ENCODE results near the gene ADH7. TPM values are rescaled to one million over a fixed set of nuclear protein-coding genes. Genes with fewer than 3 reads are reported as not detected.
A peak's percentile ranks its signal among the peaks of the same experiment; 100 is the strongest.
"Not testable (repeated sequence)": the region's sequence is repeated elsewhere in the genome, so short reads cannot be mapped to it uniquely, and the experiment has no call there.

ADH7 gene
- total RNA-seq, 2 experiments from 2014 or later: not detected

DNA sequence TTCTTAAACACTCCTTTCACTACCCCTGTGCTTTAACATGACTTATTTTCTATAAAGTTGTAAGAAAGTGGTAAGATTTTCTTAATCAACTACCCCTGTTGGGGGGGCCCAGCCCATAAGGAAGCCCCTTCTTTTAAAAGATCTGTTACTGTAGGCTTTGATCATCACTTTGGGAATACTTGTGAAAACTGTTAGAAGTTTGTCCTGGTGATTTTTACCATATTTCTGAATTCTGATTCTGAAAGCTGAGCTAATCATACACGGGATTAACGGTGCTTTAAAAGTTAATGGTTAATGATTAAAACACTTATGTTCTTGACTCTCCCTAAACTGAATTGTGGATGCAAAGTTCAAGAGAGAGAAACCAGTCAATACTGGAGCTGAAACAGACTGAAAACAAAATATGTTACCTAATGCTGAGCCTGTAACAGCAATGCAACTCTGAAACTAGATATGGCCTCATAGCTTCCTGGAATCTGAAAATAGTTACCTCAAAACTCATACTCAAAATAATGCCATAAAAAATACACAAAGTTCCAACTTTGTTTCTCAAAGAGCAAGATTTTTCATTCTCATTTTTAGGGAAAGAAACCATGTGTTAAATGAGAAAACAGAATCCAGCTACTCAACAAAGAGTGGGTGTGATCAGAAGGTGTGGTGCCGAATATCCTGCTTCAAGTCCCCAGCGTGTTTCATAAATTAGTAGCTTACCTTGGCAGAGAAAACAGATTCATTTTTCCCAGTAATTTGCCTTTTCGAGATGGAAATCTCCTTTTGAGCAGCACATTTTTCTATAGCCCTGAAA is 31.6 kb downstream of the ADH7 start:
- no peaks in the 10 kb centered on the region for H3K36me3 Mint-ChIP-seq
- peaks cover 3% of the 10 kb centered on the region for H3K27me3 Mint-ChIP-seq
- peaks cover 21% of the 10 kb centered on the region for H3K4me1 Mint-ChIP-seq
- no peak overlapping the region for H3K4me3 Mint-ChIP-seq
- no peaks in the 10 kb centered on the region for H3K9me3 Mint-ChIP-seq
- peak overlapping the region; percentile 31 for H3K27ac Mint-ChIP-seq
- DNase-seq: no peak

DNA sequence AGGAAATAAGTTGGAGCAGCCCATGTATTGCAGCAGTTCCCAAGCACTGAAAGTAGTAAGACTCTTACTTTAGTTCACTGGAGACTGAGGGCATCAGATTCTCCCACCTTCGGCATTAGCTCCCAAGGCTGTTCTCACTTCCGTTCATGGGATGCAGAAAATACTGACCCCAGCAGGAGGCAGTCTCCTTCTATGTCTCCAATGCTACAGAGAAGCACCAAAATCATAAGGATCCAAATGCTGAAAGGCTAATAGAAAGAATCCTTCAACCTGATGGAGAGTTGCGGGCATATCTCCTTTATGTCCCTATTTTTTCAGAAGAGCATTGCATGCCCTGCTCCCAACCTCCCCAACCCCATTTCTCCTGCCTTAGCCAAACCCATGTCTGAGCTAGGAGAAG is 32.4 kb downstream of the ADH7 start:
- no peak overlapping the region for H3K27ac Mint-ChIP-seq
- no peaks in the 10 kb centered on the region for H3K36me3 Mint-ChIP-seq
- no peaks in the 10 kb centered on the region for H3K9me3 Mint-ChIP-seq
- H3K4me1 Mint-ChIP-seq: peaks cover 21% of the 10 kb centered on the region
- H3K27me3 Mint-ChIP-seq: peaks cover 3% of the 10 kb centered on the region
- H3K4me3 Mint-ChIP-seq: no peak overlapping the region
- no peak for DNase-seq

- H3K27ac Mint-ChIP-seq: no peak overlapping the region
- H3K4me3 Mint-ChIP-seq: no peak overlapping the region
- H3K9me3 Mint-ChIP-seq: no peaks in the 10 kb centered on the region
- DNase-seq: no peak
- peaks cover 6% of the 10 kb centered on the region for H3K27me3 Mint-ChIP-seq
- no peaks in the 10 kb centered on the region for H3K36me3 Mint-ChIP-seq
- H3K4me1 Mint-ChIP-seq: peaks cover 21% of the 10 kb centered on the region
Observed at GRCh38 chr4:99400831-99401230, 34.3 kb downstream of the ADH7 start.

DNA sequence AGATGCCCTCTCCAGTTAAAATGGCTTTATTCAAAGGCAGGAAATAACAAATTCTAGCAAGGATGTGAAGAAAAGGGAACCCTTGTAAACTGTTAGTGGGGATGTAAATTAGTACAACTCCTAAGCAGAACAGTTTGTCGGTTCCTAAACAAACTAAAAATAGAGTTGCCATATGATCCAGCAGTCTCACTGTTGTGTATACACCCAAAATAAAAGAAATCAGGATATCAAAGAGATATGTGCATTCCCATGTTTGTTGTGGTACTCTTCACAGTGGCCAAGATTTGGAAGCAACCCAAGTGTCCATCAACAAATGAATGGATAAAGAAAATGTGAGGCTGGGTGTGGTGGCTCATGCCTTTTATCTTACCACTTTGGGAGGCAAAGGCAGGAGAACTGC is 36.1 kb downstream of the ADH7 start:
- H3K27ac Mint-ChIP-seq: no peak overlapping the region
- H3K9me3 Mint-ChIP-seq: no peaks in the 10 kb centered on the region
- H3K27me3 Mint-ChIP-seq: peaks cover 11% of the 10 kb centered on the region
- H3K4me1 Mint-ChIP-seq: peaks cover 8% of the 10 kb centered on the region
- no peak for DNase-seq
- H3K4me3 Mint-ChIP-seq: no peak overlapping the region
- no peaks in the 10 kb centered on the region for H3K36me3 Mint-ChIP-seq

- no peak overlapping the region for H3K27ac Mint-ChIP-seq
- no peaks in the 10 kb centered on the region for H3K9me3 Mint-ChIP-seq
- no peak overlapping the region for H3K4me3 Mint-ChIP-seq
Observed at GRCh38 chr4:99395595-99396364, 39.4 kb downstream of the ADH7 start.

DNA sequence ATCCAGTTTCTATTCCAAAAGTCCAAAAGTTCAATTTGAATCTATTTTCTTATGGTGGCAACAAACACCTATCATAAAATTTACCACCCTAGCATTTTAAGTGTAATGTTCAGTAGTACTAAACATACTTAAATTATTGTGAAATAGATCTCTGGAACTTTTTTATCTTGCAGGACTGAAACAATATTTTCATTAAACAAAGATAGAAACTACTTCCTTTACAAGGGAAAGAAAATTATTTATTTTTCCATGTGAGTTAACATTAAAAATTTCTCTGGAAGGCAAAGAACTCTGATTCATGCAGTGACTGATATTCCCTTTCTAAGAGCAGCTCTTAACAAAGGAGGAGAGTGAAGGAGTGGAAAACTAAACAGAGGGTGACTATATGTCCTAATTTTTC is 40.2 kb downstream of the ADH7 start:
- no peak overlapping the region for H3K4me3 Mint-ChIP-seq
- DNase-seq: no peak
- H3K27me3 Mint-ChIP-seq: peaks cover 14% of the 10 kb centered on the region
- H3K36me3 Mint-ChIP-seq: no peaks in the 10 kb centered on the region
- no peaks in the 10 kb centered on the region for H3K4me1 Mint-ChIP-seq
- H3K27ac Mint-ChIP-seq: no peak overlapping the region
- H3K9me3 Mint-ChIP-seq: no peaks in the 10 kb centered on the region

More at GRCh38 chr4:99395595-99396364, 39.4 kb downstream of the ADH7 start:
- Mint-ChIP-seq H3K36me3 (no peaks in the 10 kb centered on the region), H3K27me3 (peaks cover 8% of the 10 kb centered on the region), H3K4me1 (no peaks in the 10 kb centered on the region)
- DNase-seq: no peak

DNA sequence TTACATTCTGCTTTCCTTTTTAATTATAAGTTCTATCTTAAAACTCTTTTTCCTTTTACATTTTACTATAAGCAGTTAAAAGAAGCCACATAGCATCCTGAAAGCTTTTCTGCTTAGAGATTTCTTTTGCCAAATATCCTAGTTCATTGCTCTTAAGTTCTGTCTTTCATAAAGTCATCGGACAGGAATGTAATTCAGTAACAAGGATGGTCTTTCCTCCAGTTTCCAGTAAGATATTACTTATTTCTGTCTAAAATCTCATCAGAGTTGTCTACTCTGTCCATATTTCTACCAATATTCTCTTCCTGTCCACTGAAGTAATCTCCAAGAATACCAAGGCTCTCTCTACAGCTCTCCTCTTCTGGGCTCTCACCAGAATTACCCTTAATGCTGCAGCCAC is 45.1 kb downstream of the ADH7 start:
- peaks cover 8% of the 10 kb centered on the region for H3K27me3 Mint-ChIP-seq
- H3K9me3 Mint-ChIP-seq: no peaks in the 10 kb centered on the region
- no peak overlapping the region for H3K4me3 Mint-ChIP-seq
- DNase-seq: no peak
- H3K36me3 Mint-ChIP-seq: no peaks in the 10 kb centered on the region
- H3K27ac Mint-ChIP-seq: no peak overlapping the region
- no peaks in the 10 kb centered on the region for H3K4me1 Mint-ChIP-seq

GRCh38 chr4:99389606-99390005 is 45.5 kb downstream of the ADH7 start:
- H3K4me1 Mint-ChIP-seq: no peaks in the 10 kb centered on the region
- H3K4me3 Mint-ChIP-seq: no peak overlapping the region
- H3K36me3 Mint-ChIP-seq: no peaks in the 10 kb centered on the region
- no peak overlapping the region for H3K27ac Mint-ChIP-seq
- no peak for DNase-seq
- peaks cover 6% of the 10 kb centered on the region for H3K27me3 Mint-ChIP-seq
- no peaks in the 10 kb centered on the region for H3K9me3 Mint-ChIP-seq

GRCh38 chr4:99383833-99384392 is 51.2 kb downstream of the ADH7 start:
- no peaks in the 10 kb centered on the region for H3K4me1 Mint-ChIP-seq
- peaks cover 4% of the 10 kb centered on the region for H3K9me3 Mint-ChIP-seq
- H3K27me3 Mint-ChIP-seq: peaks cover 17% of the 10 kb centered on the region
- H3K4me3 Mint-ChIP-seq: no peak overlapping the region
- H3K36me3 Mint-ChIP-seq: peaks cover 2% of the 10 kb centered on the region
- H3K27ac Mint-ChIP-seq: no peak overlapping the region
- DNase-seq: no peak

- Mint-ChIP-seq H3K4me3 (no peak overlapping the region), H3K9me3 (peaks cover 4% of the 10 kb centered on the region), H3K4me1 (no peaks in the 10 kb centered on the region), H3K27me3 (peaks cover 20% of the 10 kb centered on the region), H3K36me3 (peaks cover 2% of the 10 kb centered on the region), H3K27ac (no peak overlapping the region)
- no peak for DNase-seq
Observed at GRCh38 chr4:99383399-99383798, 51.7 kb downstream of the ADH7 start.

DNA sequence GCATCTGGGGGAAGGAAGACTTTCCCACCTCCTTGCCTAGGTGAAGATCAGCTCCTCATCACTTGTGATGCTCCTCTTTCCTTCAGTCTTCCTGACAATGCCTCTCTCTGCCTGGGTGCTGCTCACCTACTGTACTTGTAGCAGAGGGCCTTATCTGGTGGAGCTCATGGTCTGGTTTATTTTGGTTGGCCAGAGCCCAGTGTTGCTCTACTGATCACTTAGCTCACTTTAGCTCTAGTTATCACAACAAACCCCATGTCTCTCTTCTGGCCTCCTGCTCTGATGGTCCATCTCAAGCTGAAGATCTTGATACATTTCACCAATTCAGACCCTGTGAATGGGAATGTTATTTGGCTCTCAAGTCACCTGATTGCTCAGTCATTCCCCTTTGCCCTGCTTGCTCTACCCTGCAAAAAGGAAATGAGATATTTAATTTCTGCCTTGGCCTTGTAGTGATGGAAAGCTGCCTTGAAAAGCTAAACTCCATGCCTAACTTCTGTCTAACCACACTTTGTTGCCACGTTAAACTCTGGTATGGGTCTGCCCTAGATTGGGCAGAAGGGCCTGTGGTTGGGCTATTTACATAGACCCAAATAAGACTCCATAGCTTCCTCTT is 52.3 kb downstream of the ADH7 start:
- H3K9me3 Mint-ChIP-seq: peaks cover 4% of the 10 kb centered on the region
- no peak overlapping the region for H3K4me3 Mint-ChIP-seq
- H3K27ac Mint-ChIP-seq: no peak overlapping the region
- H3K27me3 Mint-ChIP-seq: peaks cover 22% of the 10 kb centered on the region
- H3K36me3 Mint-ChIP-seq: peaks cover 2% of the 10 kb centered on the region
- no peak for DNase-seq
- no peaks in the 10 kb centered on the region for H3K4me1 Mint-ChIP-seq

- no peak for DNase-seq
- Mint-ChIP-seq H3K4me1 (no peaks in the 10 kb centered on the region), H3K27ac (no peak overlapping the region), H3K27me3 (peaks cover 26% of the 10 kb centered on the region), H3K36me3 (peaks cover 2% of the 10 kb centered on the region), H3K9me3 (peaks cover 4% of the 10 kb centered on the region), H3K4me3 (no peak overlapping the region)
Observed at GRCh38 chr4:99381588-99382175, 53.5 kb downstream of the ADH7 start.

- DNase-seq: no peak
- peaks cover 36% of the 10 kb centered on the region for H3K27me3 Mint-ChIP-seq
- H3K27ac Mint-ChIP-seq: no peak overlapping the region
- H3K4me3 Mint-ChIP-seq: no peak overlapping the region
- H3K36me3 Mint-ChIP-seq: peaks cover 6% of the 10 kb centered on the region
- peaks cover 11% of the 10 kb centered on the region for H3K9me3 Mint-ChIP-seq
- no peaks in the 10 kb centered on the region for H3K4me1 Mint-ChIP-seq
Observed at GRCh38 chr4:99379571-99379970, 55.6 kb downstream of the ADH7 start.

DNA sequence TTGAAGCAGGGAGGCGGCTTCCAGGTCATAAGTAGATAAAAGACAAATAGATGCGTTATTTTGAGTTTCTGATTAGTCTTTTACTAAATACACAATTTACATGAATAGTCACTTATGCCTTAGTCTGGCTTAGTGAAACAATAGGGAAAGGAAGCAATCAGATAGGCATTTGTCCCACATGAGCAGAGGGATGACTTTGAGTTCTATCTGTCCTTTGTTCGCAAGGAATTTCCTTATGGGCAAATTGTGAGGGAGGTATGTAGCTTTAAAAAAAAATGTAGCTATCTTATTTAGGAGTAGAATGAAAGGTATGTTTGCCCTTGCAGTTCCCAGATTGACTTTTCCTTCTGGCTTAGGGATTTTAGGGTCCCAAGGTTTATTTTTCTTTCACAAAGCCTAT is 56.3 kb downstream of the ADH7 start:
- peaks cover 14% of the 10 kb centered on the region for H3K9me3 Mint-ChIP-seq

DNA sequence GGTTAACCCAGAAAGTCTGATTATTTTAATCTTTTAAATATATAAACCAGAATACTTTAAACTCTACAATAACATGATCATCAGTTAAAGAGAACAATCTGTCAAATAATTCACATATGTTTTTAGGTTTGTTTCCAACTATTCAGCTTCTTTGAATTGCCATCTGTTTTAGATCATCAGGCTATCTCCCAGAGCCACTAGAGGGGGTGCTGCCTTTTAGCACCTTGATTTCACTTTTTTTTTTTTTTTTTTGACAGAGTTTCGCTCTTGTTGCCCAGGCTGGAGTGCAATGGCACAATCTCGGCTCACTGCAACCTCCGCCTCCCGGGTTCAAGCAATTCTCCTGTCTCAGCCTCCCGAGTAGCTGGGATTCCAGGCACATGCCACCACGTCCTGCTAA is 57.8 kb downstream of the ADH7 start:
- peaks cover 28% of the 10 kb centered on the region for H3K27me3 Mint-ChIP-seq
- not testable (repeated sequence) for H3K4me3 Mint-ChIP-seq, DNase-seq, H3K27ac Mint-ChIP-seq, H3K36me3 Mint-ChIP-seq, H3K4me1 Mint-ChIP-seq
- H3K9me3 Mint-ChIP-seq: peaks cover 21% of the 10 kb centered on the region

More for the DNA sequence above, 56.3 kb downstream of the ADH7 start:
- H3K36me3 Mint-ChIP-seq: peaks cover 6% of the 10 kb centered on the region
- no peak overlapping the region for H3K27ac Mint-ChIP-seq
- H3K27me3 Mint-ChIP-seq: peaks cover 35% of the 10 kb centered on the region
- no peak for DNase-seq
- H3K4me1 Mint-ChIP-seq: no peaks in the 10 kb centered on the region
- H3K4me3 Mint-ChIP-seq: no peak overlapping the region

Measured in activated naive CD8-positive, alpha-beta T cell treated with anti-CD3 and anti-CD28 coated beads for 36 hours (primary cell).